Smooth muscle cell (in vitro differentiated cells): ENCODE data around the gene DEFB116. TPM values are rescaled to one million over a fixed set of nuclear protein-coding genes. Genes with fewer than 3 reads are reported as not detected.

Experiments
- DNase-seq: peaks from one replicate; lab custom pipeline; 2025; ENCODE audit not compliant: unreplicated experiment; lab: John Stamatoyannopoulos, UW
- H2AFZ ChIP-seq: fragments of 200-600 bp; sonication (generic); 2 replicates; pipeline ENCODE4 v1.6.0; 2016; ENCODE audit warnings: antibody characterized with exemption, low read depth, mild to moderate bottlenecking
- H3F3A ChIP-seq: fragments of 200-600 bp; sonication (generic); 2 replicates; pipeline ENCODE4 v1.6.0; 2017; ENCODE audit warnings: antibody characterized with exemption, low read depth
- H3K27ac ChIP-seq: fragments of 200-600 bp; sonication (generic); 2 replicates; pipeline ENCODE4 v1.5.1; 2016; ENCODE audit warnings: low read depth, mild to moderate bottlenecking
- H3K27me3 ChIP-seq: fragments of 200-600 bp; sonication (generic); 2 replicates; pipeline ENCODE4 v1.6.1; 2016; ENCODE audit warnings: low read depth, mild to moderate bottlenecking
- H3K36me3 ChIP-seq: fragments of 200-600 bp; sonication (generic); 2 replicates; pipeline ENCODE4 v1.5.1; 2016; ENCODE audit warnings: low read depth
- H3K4me1 ChIP-seq: fragments of 200-600 bp; sonication (generic); 2 replicates; pipeline ENCODE4 v1.5.1; 2016; ENCODE audit warnings: low read depth
- H3K4me2 ChIP-seq: fragments of 200-600 bp; sonication (generic); 2 replicates; pipeline ENCODE4 v1.6.0; 2016; ENCODE audit warnings: mild to moderate bottlenecking
- H3K4me3 ChIP-seq: fragments of 200-600 bp; sonication (generic); 2 replicates; pipeline ENCODE4 v1.5.1; 2016; ENCODE audit warnings: mild to moderate bottlenecking
- H3K79me2 ChIP-seq: fragments of 200-600 bp; sonication (generic); 2 replicates; pipeline ENCODE4 v1.6.0; 2016; ENCODE audit warnings: low read depth, mild to moderate bottlenecking
- H3K9ac ChIP-seq: fragments of 200-600 bp; sonication (generic); 2 replicates; pipeline ENCODE4 v1.6.0; 2016; ENCODE audit warnings: low read depth
- H3K9me3 ChIP-seq: fragments of 200-600 bp; sonication (generic); replicated peaks from 2 replicates; pipeline ENCODE4 v1.5.1; 2016; ENCODE audit warnings: low read depth
- H4K20me1 ChIP-seq: fragments of 200-600 bp; sonication (generic); 2 replicates; pipeline ENCODE4 v1.6.0; 2016; ENCODE audit warnings: low read depth
- CTCF ChIP-seq: fragments of 200-600 bp; sonication (generic); IDR thresholded peaks from 2 replicates; pipeline ENCODE4 v1.5.1; 2017; ENCODE audit warnings: borderline replicate concordance, mild to moderate bottlenecking, antibody characterized with exemption; ENCODE audit not compliant: insufficient read depth, poor library complexity, severe bottlenecking
- WGBS: methylation state at CpG from one replicate; pipeline ENCODE4 v1.1.7; 2016; ENCODE audit warnings: low lambda C conversion rate; 5-methylcytosine and 5-hydroxymethylcytosine counted together
- polyA plus RNA-seq: library from polyadenylated mRNA; unstranded; fragments of >200 nt; fragmentation: Nextera tagmentation; extraction: Ambion mirVana; gene quantifications from 2 replicates; pipeline ENCODE4 v1.2.1, GENCODE V29; 2016
- total RNA-seq: library from RNA; depleted of rRNA; stranded (reverse); fragments of >200 nt; gene quantifications from 2 replicates; pipeline ENCODE4 v1.2.3, GENCODE V29; 2014

Gene DEFB116
- total RNA-seq (not detected in 2 replicates), polyA plus RNA-seq (not detected in 2 replicates)

- peaks cover 31% of the 10 kb centered on the region for H3K9me3 ChIP-seq
- H3K4me3 ChIP-seq = no peak within 1 kb of the TSS
- no peaks in the 10 kb centered on the region for H3K27me3 ChIP-seq
- H3K4me2 ChIP-seq = no peak within 1 kb of the TSS
- H3K4me1 ChIP-seq = no peaks in the 10 kb centered on the region
- H3K27ac ChIP-seq = no peak within 1 kb of the TSS
- H3F3A ChIP-seq = no peaks in the 10 kb centered on the region
- no peak within 1 kb of the TSS for H2AFZ ChIP-seq
- no peaks in the 10 kb centered on the region for H4K20me1 ChIP-seq
- no peaks in the 10 kb centered on the region for H3K36me3 ChIP-seq
- H3K79me2 ChIP-seq = no peaks in the 10 kb centered on the region
- no peak within 1 kb of the TSS for H3K9ac ChIP-seq
- TF ChIP-seq CTCF = no peak
- no peak for DNase-seq
- 47% methylated on average over 8 of the region's 8 CpGs for WGBS
Measured at GRCh38 chr20:31308535-31309162, at the start of gene DEFB116. TSS of gene DEFB116 (minus strand) at chr20:31308585. CDS start at chr20:31308585, 0 bp downstream.

- Histone ChIP-seq H4K20me1 (no peaks in the 10 kb centered on the region), H3K4me2 (no peak overlapping the region), H3K27me3 (no peaks in the 10 kb centered on the region), H3K4me3 (no peak overlapping the region), H2AFZ (no peak overlapping the region), H3K9ac (no peak overlapping the region), H3K36me3 (no peaks in the 10 kb centered on the region), H3K79me2 (no peaks in the 10 kb centered on the region), H3K9me3 (peaks cover 22% of the 10 kb centered on the region), H3K4me1 (no peaks in the 10 kb centered on the region), H3K27ac (no peak overlapping the region), H3F3A (no peaks in the 10 kb centered on the region)
- no peak for TF ChIP-seq CTCF
- no peak for DNase-seq
- 45% methylated on average over 1 of the region's 1 CpG for WGBS
Measured at GRCh38 chr20:31355981-31356380, 47.6 kb upstream of the DEFB116 start.

GRCh38 chr20:31341470-31341869 is 33.1 kb upstream of the DEFB116 start:
- TF ChIP-seq CTCF = no peak
- Histone ChIP-seq H3K36me3 (no peaks in the 10 kb centered on the region), H2AFZ (no peak overlapping the region), H3K79me2 (no peaks in the 10 kb centered on the region), H3K4me2 (no peak overlapping the region), H3F3A (no peaks in the 10 kb centered on the region), H3K9ac (no peak overlapping the region), H3K4me1 (no peaks in the 10 kb centered on the region), H3K27me3 (no peaks in the 10 kb centered on the region), H3K27ac (no peak overlapping the region), H3K9me3 (peaks cover 27% of the 10 kb centered on the region), H3K4me3 (no peak overlapping the region), H4K20me1 (no peaks in the 10 kb centered on the region)
- no peak for DNase-seq

- Histone ChIP-seq H3K79me2 (no peaks in the 10 kb centered on the region), H3K4me3 (no peak overlapping the region), H3F3A (no peaks in the 10 kb centered on the region), H3K4me2 (no peak overlapping the region), H3K4me1 (no peaks in the 10 kb centered on the region), H3K9me3 (peaks cover 12% of the 10 kb centered on the region), H3K27me3 (no peaks in the 10 kb centered on the region), H3K27ac (no peak overlapping the region), H3K36me3 (no peaks in the 10 kb centered on the region), H2AFZ (no peak overlapping the region), H3K9ac (no peak overlapping the region), H4K20me1 (no peaks in the 10 kb centered on the region)
- TF ChIP-seq CTCF = no peak
- DNase-seq = no peak
Measured at GRCh38 chr20:31330893-31331292, 22.5 kb upstream of the DEFB116 start.
